NB4 (cell line): ENCODE measurements around the gene DCTN2.

Experiments
- DNase-seq: peaks from one replicate; pipeline ENCODE4 v3.0.0; 2010; ENCODE audit warnings: low read depth
- H3K4me3 ChIP-seq: one replicate; pipeline ENCODE4 v1.5.1; 2011; ENCODE audit warnings: mild to moderate bottlenecking, low read depth, low read length, moderate library complexity
- MYC ChIP-seq: IDR thresholded peaks from 2 replicates; pipeline ENCODE4 v1.6.1; 2011; ENCODE audit warnings: low read depth, low read length
- POLR2A ChIP-seq: IDR thresholded peaks from 2 replicates; pipeline ENCODE4 v1.6.1; 2011; ENCODE audit warnings: mild to moderate bottlenecking; ENCODE audit not compliant: insufficient read length; ENCODE audit errors: extremely low read depth
- TF ChIP-seq, protein P1 (sequence below): IDR thresholded peaks from one replicate; pipeline ENCODE4 v1.5.1; 2012; ENCODE audit warnings: low read depth, low read length
- TF ChIP-seq, protein P2 (sequence below): IDR thresholded peaks from 2 replicates; pipeline ENCODE4 v1.6.1; 2011; ENCODE audit warnings: low read depth, low read length

Gene DCTN2

DNA sequence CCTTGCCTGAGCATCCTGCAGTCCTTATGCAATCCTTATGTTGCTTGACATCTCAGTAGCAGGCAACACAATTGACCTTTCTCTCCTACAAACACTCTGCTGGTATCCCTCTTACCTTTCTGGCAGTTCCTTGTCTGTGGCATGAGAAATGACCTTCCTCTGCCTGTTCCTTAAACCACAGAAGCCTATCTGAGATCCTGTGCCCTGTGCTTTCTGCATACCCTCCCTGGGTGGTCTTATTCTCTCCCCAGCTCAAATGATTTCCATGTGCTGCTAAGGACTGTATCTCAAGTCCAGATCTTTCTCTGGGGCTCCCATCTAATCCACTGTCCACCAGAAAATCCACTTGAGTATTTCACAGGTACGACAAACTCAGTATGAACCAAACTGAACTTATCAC lies 65.3 kb downstream of the DCTN2 start:
- TF ChIP-seq POLR2A (no peak), MYC (no peak)
- TF ChIP-seq, protein P1, sequence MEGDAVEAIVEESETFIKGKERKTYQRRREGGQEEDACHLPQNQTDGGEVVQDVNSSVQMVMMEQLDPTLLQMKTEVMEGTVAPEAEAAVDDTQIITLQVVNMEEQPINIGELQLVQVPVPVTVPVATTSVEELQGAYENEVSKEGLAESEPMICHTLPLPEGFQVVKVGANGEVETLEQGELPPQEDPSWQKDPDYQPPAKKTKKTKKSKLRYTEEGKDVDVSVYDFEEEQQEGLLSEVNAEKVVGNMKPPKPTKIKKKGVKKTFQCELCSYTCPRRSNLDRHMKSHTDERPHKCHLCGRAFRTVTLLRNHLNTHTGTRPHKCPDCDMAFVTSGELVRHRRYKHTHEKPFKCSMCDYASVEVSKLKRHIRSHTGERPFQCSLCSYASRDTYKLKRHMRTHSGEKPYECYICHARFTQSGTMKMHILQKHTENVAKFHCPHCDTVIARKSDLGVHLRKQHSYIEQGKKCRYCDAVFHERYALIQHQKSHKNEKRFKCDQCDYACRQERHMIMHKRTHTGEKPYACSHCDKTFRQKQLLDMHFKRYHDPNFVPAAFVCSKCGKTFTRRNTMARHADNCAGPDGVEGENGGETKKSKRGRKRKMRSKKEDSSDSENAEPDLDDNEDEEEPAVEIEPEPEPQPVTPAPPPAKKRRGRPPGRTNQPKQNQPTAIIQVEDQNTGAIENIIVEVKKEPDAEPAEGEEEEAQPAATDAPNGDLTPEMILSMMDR: no peak
- TF ChIP-seq, protein P2, sequence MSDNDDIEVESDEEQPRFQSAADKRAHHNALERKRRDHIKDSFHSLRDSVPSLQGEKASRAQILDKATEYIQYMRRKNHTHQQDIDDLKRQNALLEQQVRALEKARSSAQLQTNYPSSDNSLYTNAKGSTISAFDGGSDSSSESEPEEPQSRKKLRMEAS: no peak
- H3K4me3 ChIP-seq: no peak overlapping the region
- peak; percentile 30 for DNase-seq
